ENCODE results near the gene FAM216A.

DNA sequence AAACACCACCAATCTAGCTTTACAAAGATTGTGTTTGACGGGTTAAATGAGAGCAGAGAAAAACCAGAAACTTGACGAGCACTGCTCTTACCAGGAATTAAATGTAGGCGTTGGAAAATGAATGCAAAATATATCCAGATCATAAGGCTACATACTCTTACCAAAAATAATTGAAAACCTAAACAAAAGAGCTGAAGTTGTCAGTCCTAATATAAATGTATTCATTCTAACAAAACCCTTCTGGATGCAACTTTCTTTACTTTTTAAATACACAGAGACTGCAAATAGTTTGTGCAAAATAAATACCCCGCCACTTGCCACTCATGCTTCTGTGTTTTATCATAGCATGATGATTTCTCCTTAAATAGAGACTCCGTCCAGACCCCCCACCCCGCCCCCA is 66.2 kb downstream of the FAM216A start:
- TF ChIP-seq GATA3 (IDR thresholded peaks at IDR 0.05; ENCODE audit: low read depth, low read length) (no peak), GATA2 (IDR thresholded peaks at IDR 0.05; ENCODE audit: low read depth, low read length) (no peak)
